D721Med (cell line): ENCODE measurements around the gene VARS1.

Experiments
- DNase-seq: peaks from one replicate; pipeline ENCODE4 v3.0.0; 2011; ENCODE audit warnings: low spot score; ENCODE audit not compliant: insufficient read length
- FAIRE-seq: peaks from 2 replicates; lab custom pipeline; 2011; peaks lifted over from hg19 to GRCh38; lab: Jason Lieb, UNC
- TF ChIP-seq, protein P1 (sequence below): IDR thresholded peaks from 2 replicates; pipeline ENCODE4 v1.5.1; 2012; ENCODE audit warnings: mild to moderate bottlenecking, control low read depth; ENCODE audit not compliant: insufficient read depth; ENCODE audit errors: missing control alignments

The VARS1 gene

DNA sequence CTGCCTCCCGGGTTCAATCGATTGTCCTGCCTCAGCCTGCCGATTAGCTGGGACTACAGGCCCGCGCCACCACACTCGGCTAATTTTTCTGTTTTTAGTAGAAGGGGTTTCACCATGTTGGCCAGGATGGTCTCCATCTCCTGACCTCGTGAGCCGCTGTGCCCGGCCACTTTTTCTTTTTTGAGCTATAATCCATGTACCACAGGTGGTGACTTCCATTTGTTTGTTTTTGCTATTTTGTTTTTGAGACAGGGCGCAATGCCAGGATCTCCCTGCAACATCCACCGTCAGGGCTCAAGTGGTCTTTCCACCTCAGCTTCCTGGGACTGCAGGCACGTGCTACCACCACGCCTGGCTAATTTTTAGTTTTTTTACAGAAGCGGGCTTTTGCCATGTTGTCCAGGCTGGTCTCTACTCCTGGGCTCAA, 40.5 kb upstream of the VARS1 start:
- FAIRE-seq (no peak), DNase-seq (no peak)
- TF ChIP-seq, protein P1, sequence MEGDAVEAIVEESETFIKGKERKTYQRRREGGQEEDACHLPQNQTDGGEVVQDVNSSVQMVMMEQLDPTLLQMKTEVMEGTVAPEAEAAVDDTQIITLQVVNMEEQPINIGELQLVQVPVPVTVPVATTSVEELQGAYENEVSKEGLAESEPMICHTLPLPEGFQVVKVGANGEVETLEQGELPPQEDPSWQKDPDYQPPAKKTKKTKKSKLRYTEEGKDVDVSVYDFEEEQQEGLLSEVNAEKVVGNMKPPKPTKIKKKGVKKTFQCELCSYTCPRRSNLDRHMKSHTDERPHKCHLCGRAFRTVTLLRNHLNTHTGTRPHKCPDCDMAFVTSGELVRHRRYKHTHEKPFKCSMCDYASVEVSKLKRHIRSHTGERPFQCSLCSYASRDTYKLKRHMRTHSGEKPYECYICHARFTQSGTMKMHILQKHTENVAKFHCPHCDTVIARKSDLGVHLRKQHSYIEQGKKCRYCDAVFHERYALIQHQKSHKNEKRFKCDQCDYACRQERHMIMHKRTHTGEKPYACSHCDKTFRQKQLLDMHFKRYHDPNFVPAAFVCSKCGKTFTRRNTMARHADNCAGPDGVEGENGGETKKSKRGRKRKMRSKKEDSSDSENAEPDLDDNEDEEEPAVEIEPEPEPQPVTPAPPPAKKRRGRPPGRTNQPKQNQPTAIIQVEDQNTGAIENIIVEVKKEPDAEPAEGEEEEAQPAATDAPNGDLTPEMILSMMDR, result no peak

DNA sequence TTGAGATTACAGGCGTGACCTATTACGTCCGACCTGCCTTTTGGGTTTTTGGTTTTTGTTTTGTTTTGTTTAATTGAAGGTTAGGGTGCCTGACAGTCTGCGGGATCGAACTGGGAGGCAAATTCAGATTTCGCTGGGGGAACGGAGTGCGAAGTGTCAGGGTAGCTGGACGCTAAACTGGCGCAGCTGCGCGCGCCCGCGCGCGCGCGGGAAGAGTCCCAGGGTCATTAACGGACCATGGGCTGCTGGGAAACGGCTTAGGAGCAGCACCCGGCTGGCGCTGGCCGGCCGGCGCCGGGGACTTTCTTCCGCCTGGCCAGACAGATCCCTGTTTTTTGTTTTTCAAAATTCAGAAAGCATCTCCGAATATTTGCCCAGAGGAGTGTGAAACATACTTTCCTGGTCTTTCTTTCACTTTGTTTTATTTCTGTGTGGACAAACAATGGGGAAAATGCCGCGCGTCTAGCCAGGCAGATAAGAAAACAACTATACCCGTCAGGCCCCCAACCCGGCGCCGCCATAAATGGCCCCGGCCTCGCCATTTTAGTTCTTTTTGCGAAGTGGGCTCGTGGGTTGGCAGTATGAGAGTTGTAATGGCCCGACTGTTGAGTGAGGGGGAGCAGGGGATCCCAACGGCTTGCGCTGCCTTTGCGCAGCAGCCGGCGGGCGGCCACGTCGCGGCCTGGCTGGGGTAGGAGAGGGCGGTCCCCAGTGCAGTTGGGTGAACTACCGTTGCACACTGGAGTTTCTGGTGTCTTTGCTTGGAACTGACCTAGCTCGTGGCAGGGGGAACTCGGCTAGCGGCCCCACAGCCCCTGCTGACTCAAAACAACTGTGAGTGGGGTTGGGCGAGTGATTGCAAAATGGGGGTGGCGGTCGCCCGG, 39.1 kb upstream of the VARS1 start:
- TF ChIP-seq, protein P1, result no peak
- peak; percentile 95 for DNase-seq
- no peak for FAIRE-seq

DNA sequence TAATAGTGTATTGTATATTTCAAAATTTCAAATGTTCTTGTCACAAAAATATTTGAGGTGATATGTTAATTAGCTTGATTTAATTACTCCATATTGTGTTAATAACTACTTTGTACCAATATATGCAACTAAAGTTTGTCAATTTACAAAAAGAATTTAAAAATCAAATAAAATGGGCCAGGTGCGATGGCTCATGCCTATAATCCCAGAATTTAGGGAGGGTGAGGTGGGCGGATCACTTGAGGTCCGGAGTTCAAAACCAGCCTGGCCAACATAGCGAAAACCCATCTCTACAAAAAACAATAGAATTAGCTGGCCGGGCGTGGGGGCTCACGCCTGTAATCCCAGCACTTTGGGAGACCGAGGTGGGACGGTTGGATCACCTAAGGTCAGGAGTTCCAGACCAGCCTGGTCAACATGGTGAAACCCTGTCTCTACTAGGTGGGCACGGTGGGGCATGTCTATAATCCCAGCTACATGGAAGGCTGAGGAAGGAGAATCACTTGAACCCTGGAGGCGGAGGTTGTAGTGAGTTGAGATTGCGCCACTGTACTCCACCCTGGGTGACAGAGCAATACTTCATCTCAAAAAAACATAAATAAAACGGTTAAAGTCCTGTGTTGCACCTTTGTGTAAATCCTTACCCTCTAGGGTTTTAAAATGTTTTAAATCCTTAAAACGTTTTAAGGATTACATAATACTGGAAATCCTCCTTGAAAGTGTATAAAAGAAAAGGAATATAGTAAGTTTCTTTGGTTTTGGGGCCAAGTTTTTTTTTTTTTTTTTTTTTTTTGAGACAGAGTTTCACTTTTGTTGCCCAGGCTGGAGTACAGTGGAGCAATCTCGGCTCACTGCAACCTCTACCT, 36.0 kb upstream of the VARS1 start:
- DNase-seq, result no peak
- no peak for FAIRE-seq
- TF ChIP-seq, protein P1, result no peak

DNA sequence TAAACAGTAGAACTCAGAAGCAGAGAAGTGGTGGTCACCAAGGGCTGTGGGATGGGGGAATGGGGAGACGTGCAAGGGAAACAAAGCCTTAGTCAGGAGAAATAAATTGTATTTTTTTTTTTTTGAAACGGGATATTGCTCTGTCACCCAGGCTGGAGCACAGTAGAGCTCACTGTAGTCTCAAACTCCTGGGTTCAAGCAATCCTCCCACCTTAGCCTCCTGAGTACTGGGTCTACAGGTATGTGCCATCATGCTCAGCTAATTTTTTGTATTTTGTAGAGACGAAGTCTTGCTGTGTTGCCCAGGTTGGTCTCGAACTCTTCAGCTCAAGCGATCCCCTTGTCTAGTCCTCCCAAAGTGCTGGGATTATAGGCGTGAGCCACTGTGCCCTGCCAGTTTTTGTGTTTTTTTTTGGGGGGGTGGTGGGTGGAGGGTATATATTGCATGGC, 35.4 kb upstream of the VARS1 start:
- FAIRE-seq, result no peak
- no peak for DNase-seq
- TF ChIP-seq, protein P1, result no peak

DNA sequence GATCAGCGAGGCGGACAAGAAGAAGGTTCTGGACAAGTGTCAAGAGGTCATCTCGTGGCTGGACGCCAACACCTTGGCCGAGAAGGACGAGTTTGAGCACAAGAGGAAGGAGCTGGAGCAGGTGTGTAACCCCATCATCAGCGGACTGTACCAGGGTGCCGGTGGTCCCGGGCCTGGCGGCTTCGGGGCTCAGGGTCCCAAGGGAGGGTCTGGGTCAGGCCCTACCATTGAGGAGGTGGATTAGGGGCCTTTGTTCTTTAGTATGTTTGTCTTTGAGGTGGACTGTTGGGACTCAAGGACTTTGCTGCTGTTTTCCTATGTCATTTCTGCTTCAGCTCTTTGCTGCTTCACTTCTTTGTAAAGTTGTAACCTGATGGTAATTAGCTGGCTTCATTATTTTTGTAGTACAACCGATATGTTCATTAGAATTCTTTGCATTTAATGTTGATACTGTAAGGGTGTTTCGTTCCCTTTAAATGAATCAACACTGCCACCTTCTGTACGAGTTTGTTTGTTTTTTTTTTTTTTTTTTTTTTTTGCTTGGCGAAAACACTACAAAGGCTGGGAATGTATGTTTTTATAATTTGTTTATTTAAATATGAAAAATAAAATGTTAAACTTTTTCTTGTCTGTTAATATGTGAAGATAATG, 34.2 kb upstream of the VARS1 start:
- TF ChIP-seq, protein P1, result peak; percentile 48
- no peak for FAIRE-seq
- no peak for DNase-seq

DNA sequence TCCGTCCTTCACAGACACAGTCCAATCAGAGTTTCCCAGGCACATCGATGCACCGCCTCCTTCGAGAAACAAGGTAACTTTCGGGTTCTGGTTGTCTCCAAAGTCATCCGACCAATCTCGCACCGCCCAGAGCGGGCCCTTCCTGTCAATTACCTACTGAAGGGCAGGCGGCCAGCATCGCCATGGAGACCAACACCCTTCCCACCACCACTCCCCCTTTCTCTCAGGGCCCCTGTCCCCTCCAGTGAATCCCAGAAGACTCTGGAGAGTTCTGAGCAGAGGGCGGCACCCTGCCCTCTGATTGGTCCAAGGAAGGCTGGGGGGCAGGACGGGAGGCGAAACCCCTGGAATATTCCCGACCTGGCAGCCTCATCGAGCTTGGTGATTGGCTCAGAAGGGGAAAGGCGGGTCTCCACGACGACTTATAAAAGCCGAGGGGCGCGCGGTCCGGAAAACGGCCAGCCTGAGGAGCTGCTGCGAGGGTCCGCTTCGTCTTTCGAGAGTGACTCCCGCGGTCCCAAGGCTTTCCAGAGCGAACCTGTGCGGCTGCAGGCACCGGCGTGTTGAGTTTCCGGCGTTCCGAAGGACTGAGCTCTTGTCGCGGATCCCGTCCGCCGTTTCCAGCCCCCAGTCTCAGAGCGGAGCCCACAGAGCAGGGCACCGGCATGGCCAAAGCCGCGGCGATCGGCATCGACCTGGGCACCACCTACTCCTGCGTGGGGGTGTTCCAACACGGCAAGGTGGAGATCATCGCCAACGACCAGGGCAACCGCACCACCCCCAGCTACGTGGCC, 31.9 kb upstream of the VARS1 start, which contains the start of gene HSPA1B:
TSS of gene HSPA1B (plus strand) at position 453 of the 794 bp plus-strand sequence. CDS start at position 666, 213 bp downstream.
- no peak for FAIRE-seq
- DNase-seq, result peak; percentile 96
- TF ChIP-seq, protein P1, result no peak
